DOHH2 (cell line): ENCODE data around the gene ERG28.

ENCODE experiments used
- H3F3A ChIP-seq: fragments of 200-600 bp; sonication (generic), shearing (Covaris generic); 2 replicates; pipeline ENCODE4 v1.6.0; 2016; ENCODE audit warnings: antibody characterized with exemption, mild to moderate bottlenecking; ENCODE audit not compliant: control insufficient read depth, insufficient read depth
- H3K27ac ChIP-seq: fragments of 200-600 bp; sonication (generic); 2 replicates; pipeline ENCODE4 v1.5.1; 2014; ENCODE audit warnings: low read depth, mild to moderate bottlenecking, low read length, moderate library complexity
- H3K27me3 ChIP-seq: fragments of 200-600 bp; sonication (generic); 2 replicates; pipeline ENCODE4 v1.6.1; 2014; ENCODE audit warnings: mild to moderate bottlenecking, low read length, mixed read lengths; ENCODE audit not compliant: control insufficient read depth
- H3K36me3 ChIP-seq: fragments of 200-600 bp; sonication (generic); 2 replicates; pipeline ENCODE4 v1.6.1; 2014; ENCODE audit warnings: mild to moderate bottlenecking, low read length, moderate library complexity, mixed read lengths; ENCODE audit not compliant: control insufficient read depth
- H3K4me1 ChIP-seq: fragments of 200-600 bp; sonication (generic); 2 replicates; pipeline ENCODE4 v1.6.1; 2014; ENCODE audit warnings: mild to moderate bottlenecking, low read length, mixed read lengths; ENCODE audit not compliant: control insufficient read depth
- H3K4me2 ChIP-seq: fragments of 200-600 bp; sonication (generic); 2 replicates; pipeline ENCODE4 v1.6.0; 2014; ENCODE audit warnings: mild to moderate bottlenecking, low read length, moderate library complexity
- H3K4me3 ChIP-seq: fragments of 200-600 bp; sonication (generic); 2 replicates; pipeline ENCODE4 v1.5.1; 2014; ENCODE audit warnings: mild to moderate bottlenecking, low read length, mixed read lengths
- H3K79me2 ChIP-seq: fragments of 200-600 bp; sonication (generic); 2 replicates; pipeline ENCODE4 v1.6.1; 2014; ENCODE audit warnings: mild to moderate bottlenecking, low read length, mixed read lengths; ENCODE audit not compliant: control insufficient read depth
- H3K9me2 ChIP-seq: fragments of 200-600 bp; sonication (generic); replicated peaks from 2 replicates; pipeline ENCODE4 v1.6.1; 2014; ENCODE audit warnings: mild to moderate bottlenecking, low read length, mixed read lengths; ENCODE audit not compliant: control insufficient read depth
- H3K9me3 ChIP-seq: fragments of 200-600 bp; sonication (generic); 2 replicates; pipeline ENCODE4 v1.6.1; 2014; ENCODE audit warnings: antibody characterized with exemption, low read length, mixed read lengths; ENCODE audit not compliant: control insufficient read depth, insufficient read depth
- H4K20me1 ChIP-seq: fragments of 200-600 bp; sonication (generic); 2 replicates; pipeline ENCODE4 v1.6.0; 2014; ENCODE audit warnings: low read depth, mild to moderate bottlenecking, antibody characterized with exemption, low read length, moderate library complexity; ENCODE audit not compliant: control insufficient read depth, insufficient read depth
- CTCF ChIP-seq: fragments of 200-600 bp; sonication (generic); IDR thresholded peaks from one replicate; pipeline ENCODE4 v1.5.1; 2014; ENCODE audit warnings: antibody characterized with exemption, mild to moderate bottlenecking, low read depth, low read length; ENCODE audit not compliant: poor library complexity, severe bottlenecking
- EZH2phosphoT487 ChIP-seq: fragments of 200-600 bp; sonication (generic); IDR thresholded peaks from 2 replicates; pipeline ENCODE4 v1.6.1; 2017; ENCODE audit warnings: borderline replicate concordance, mild to moderate bottlenecking, antibody characterized with exemption, low read length, moderate library complexity, mixed read lengths

The ERG28 gene

GRCh38 chr14:75675265-75675960, 14.7 kb upstream of the ERG28 start:
- no peaks in the 10 kb centered on the region for H3F3A ChIP-seq
- no peaks in the 10 kb centered on the region for H3K27me3 ChIP-seq
- H3K27ac ChIP-seq, result no peak overlapping the region
- H4K20me1 ChIP-seq, result no peaks in the 10 kb centered on the region
- H3K9me3 ChIP-seq, result no peaks in the 10 kb centered on the region
- TF ChIP-seq CTCF (peak; percentile 43), EZH2phosphoT487 (no peak)
- no peak overlapping the region for H3K4me2 ChIP-seq
- no peaks in the 10 kb centered on the region for H3K9me2 ChIP-seq
- H3K4me3 ChIP-seq, result no peak overlapping the region
- 0 out of 2 replicates have a peak, but pooled peaks cover 1% of the 10 kb centered on the region for H3K4me1 ChIP-seq
- peaks cover 22% of the 10 kb centered on the region for H3K36me3 ChIP-seq
- H3K79me2 ChIP-seq, result 0 out of 2 replicates have a peak, but pooled peaks cover 4% of the 10 kb centered on the region

DNA sequence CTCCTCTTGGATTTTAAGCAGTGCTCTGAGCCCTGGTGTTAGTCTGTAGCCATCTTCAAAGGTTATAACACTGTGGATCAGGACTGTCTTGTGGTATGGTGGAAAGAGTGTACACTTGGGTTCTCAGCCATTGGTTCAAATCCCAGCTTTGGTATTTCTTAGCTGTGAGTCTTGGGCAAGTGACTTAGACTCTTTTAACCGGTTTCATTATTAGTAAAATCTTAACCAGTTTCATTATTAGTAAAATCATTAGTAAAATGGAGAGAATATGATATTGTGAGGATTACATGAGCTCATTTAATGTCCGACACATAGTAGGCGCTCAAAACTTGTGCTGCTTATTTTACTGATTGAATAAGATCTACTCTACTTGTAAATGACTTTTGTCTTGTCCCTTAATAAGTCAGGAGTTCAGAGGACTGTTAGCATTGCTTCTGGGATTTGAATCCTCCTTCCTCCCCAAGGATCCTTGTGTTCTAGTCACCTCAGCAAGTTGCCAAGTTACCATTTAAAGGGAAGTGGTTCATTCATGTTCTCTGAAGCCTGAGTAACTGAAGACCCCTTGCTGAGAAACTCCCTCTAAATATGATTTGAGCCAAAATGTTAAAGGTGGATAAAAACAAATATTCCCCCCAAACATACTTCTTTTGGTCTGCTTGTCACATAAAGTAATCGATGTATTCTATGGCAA, 12.8 kb upstream of the ERG28 start:
- H3K36me3 ChIP-seq, result peaks cover 38% of the 10 kb centered on the region
- H4K20me1 ChIP-seq, result no peaks in the 10 kb centered on the region
- no peaks in the 10 kb centered on the region for H3K9me2 ChIP-seq
- H3K27ac ChIP-seq, result no peak overlapping the region
- 0 out of 2 replicates have a peak, but pooled peaks cover 4% of the 10 kb centered on the region for H3K4me1 ChIP-seq
- 0 out of 2 replicates have a peak, but pooled peaks cover 4% of the 10 kb centered on the region for H3K79me2 ChIP-seq
- H3K27me3 ChIP-seq, result no peaks in the 10 kb centered on the region
- no peak for TF ChIP-seq EZH2phosphoT487
- TF ChIP-seq CTCF, result no peak
- H3K9me3 ChIP-seq, result no peaks in the 10 kb centered on the region
- H3K4me3 ChIP-seq, result no peak overlapping the region
- no peak overlapping the region for H3K4me2 ChIP-seq
- no peaks in the 10 kb centered on the region for H3F3A ChIP-seq

GRCh38 chr14:75672605-75673192, 12.0 kb upstream of the ERG28 start:
- Histone ChIP-seq H3K4me2 (no peak overlapping the region), H3K9me3 (no peaks in the 10 kb centered on the region), H3K27me3 (no peaks in the 10 kb centered on the region), H3F3A (no peaks in the 10 kb centered on the region), H3K27ac (no peak overlapping the region), H3K36me3 (peaks cover 38% of the 10 kb centered on the region), H3K4me1 (0 out of 2 replicates have a peak, but pooled peaks cover 4% of the 10 kb centered on the region), H3K9me2 (no peaks in the 10 kb centered on the region), H4K20me1 (no peaks in the 10 kb centered on the region), H3K79me2 (0 out of 2 replicates have a peak, but pooled peaks cover 4% of the 10 kb centered on the region), H3K4me3 (no peak overlapping the region)
- TF ChIP-seq EZH2phosphoT487 (no peak), CTCF (no peak)
